HG03280 (cell line): ENCODE measurements around the gene PTGES3L.
"Not testable (repeated sequence)": the region's sequence is repeated elsewhere in the genome, so short reads cannot be mapped to it uniquely, and the experiment has no call there.

Experiments
- ATAC-seq: cut with Tn5 transposase; IDR thresholded peaks from one replicate; pipeline ENCODE4 v1.9.1; 2021; ENCODE audit warnings: mild to moderate bottlenecking, moderate library complexity; ENCODE audit not compliant: unreplicated experiment

The PTGES3L gene

DNA sequence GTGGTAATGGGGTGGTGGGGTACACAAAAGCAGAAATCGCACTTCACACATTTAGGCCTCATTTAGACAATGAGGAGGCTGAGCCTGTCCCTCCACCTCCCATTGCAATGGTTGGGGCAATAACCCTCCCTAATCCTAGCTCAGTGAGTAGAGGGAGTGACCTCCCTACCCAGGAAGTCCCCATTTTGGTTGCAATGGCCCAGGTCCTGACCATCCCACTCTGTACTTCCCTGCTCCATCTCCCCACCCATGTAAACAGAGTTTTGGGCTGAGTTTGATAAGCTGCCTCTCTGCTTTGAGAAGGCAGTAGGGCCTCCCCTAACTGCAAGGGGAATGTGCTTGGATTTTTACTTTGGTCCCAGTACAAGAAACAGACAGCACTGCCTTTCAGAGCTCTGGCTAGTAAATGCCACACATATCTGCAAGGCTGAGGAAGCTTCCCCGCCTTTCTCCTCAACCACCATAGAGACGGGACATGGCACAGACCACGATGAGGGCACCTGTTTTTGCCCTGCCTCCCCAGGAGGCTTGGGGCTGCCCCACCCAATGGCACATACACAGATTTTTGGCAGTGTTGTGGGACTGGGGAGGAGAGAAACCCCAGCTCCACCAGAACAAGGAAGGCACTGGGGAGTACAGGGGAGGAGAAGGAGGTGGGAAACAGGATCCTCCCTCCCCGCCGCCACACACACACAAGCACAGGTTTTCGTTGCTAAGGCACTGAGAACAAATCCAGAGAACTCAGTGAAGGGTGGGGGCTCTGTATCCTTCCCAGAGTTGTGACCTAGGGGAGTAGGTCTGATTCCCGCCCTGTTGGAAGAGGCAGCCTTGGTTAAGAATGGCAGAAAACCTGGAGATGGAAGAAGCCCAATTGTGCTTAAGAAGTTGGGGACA lies 35.0 kb upstream of the PTGES3L start:
- no peak for ATAC-seq

- no peak for ATAC-seq
These were observed 34.3 kb upstream of the PTGES3L start for GRCh38 chr17:43014020-43014648.

DNA sequence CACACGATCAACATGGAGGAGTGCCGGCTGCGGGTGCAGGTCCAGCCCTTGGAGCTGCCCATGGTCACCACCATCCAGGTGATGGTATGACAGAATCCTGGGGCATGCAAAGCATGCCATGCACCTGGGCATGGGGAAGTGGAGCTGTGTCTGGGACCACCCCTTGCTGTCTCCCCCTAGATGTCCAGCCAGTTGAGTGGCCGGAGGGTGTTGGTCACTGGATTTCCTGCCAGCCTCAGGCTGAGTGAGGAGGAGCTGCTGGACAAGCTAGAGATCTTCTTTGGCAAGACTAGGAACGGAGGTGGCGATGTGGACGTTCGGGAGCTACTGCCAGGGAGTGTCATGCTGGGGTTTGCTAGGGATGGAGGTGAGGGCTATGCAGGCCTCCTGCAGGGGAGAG lies 33.4 kb upstream of the PTGES3L start:
- ATAC-seq = no peak

DNA sequence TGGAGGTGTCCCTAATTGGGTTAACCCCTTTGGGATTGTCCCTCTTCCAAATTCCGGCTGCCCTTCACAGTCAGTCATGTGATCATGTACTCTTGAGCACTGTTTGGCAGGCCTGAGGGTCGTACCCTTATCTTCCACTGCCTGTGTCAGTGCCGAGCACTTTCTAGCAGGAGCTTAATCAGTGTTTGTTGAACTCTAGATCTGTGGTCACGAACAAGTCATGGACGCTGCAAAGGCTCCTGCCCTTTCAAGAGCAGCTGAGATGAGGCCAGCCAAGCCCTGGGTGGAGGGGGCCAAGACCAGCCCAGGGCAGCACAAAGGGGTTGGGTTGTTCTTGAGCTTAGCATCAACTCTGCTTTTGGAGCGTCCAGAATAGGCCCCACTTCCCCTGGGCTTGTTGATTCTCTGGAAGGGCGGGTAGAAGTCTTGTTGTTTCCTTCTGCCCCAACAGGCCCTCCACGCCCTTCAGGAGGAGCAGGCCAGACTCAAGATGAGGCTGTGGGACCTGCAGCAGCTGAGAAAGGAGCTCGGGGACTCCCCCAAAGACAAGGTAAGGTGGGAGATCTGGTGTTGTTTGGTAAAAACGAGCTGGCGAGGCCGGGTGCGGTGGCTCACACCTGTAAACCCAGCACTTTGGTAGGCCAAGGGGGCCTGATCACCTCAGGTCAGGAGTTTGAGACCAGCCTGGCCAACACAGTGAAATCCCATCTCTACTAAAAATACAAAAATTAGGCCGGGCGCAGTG lies 32.0 kb upstream of the PTGES3L start:
- no peak for ATAC-seq

DNA sequence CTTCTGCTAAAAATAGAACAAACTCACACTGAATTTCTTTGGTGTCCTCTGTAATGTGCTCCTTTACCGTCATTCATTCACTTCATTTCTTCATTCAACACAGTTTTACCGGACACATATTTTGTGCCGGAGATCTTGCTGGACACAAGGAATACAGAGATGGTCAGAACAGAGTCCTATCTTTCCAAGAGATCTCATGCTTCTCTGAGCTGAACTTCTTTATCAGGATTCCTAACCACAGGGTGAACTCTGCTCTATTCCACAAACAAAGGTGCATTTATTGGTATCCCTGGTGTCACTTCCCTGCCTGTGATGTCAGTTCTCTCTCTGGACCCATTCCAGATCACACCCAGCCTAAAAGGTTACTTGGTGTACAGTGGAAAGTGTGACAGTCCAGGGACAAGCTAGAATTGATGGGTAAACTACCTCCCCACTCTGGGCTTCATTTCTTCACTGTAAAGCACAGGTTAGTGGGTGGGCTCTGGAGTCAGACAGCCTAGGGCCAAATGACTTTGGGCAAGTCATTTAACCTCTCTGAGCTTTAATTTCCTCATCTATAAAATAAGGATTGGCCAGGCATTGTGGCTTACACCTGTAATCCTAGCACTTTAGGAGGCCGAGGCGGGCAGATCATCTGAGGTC lies 30.9 kb upstream of the PTGES3L start:
- ATAC-seq = no peak

GRCh38 chr17:43006639-43007551 lies 27.0 kb upstream of the PTGES3L start, which contains the start of gene IFI35:
Gene IFI35, plus strand, starts transcription at chr17:43006784. Its CDS starts 164 bp downstream, at chr17:43006948.
- ATAC-seq = peak; percentile 89

GRCh38 chr17:43003542-43004172 lies 23.8 kb upstream of the PTGES3L start:
- no peak for ATAC-seq

GRCh38 chr17:43000894-43001293 lies 21.0 kb upstream of the PTGES3L start:
- not testable (repeated sequence) for ATAC-seq

DNA sequence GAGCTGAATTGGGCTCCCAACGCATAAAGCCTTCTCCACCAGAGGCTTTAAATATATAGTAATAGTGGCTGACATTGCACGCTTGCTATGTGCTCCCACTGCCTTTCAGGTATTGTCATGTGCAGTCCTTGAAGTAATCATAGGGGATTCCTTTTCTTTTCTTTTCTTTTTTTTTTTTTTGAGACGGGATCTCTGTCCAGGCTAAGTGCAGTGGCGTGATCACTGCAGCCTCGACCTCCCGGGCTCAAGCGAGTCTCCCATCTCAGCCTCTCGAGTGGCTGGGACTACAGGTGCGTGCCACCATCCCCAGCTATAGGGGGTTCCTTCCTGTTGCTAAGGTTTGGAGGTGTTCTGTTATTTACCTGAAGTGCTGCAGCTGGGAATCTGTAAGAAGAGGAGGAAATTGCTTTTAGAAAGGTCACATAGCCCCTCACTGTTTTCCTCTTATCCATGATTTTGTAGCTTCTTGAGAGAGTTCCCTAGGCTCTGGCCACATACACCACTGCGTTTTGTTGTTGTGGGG lies 19.2 kb upstream of the PTGES3L start:
- ATAC-seq = no peak

GRCh38 chr17:42997984-42998938 lies 18.4 kb upstream of the PTGES3L start, which contains the start of gene RPL27:
Gene RPL27, plus strand, starts transcription at chr17:42998419. Its CDS starts 332 bp downstream, at chr17:42998751.
- peak; percentile 90 for ATAC-seq

- ATAC-seq = peak; percentile 7
These were observed 17.6 kb upstream of the PTGES3L start for GRCh38 chr17:42997390-42997983.

DNA sequence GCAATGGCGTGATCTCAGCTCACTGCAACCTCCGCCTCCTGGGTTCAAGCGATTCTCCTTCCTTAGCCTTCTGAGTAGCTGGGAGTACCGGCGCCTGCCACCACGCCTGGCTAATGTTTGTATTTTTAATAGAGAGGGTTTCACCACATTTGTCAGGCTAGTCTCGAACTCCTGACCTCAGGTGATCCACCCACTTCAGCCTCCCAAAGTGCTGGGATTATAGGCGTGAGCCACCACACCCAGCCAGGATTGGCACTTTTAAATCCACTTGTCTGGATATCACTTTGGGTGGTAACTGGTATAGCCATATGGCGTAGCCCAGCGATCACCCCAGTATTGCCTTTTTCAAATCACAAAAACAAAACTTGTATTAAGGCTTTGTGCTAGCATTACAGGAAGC lies 14.0 kb upstream of the PTGES3L start:
- not testable (repeated sequence) for ATAC-seq

DNA sequence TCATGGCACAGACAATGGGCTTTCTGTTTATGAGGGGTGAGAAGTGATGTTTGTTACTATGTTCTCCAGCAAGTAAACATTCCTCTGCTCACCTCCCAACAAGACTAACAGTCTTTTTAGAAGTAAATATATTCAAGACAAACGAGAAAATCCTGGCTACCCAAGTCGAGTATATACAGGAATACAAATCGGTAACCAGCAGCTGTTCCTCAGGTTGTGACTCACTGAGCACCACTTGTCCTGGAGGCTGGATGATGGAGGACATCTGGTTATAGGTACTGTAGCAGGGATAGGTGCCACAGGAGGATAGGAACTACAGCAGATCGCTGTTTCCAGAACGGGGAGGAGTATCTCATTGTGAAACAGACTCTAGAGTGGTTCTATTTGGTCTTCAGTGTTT lies 13.0 kb upstream of the PTGES3L start:
- ATAC-seq = no peak

DNA sequence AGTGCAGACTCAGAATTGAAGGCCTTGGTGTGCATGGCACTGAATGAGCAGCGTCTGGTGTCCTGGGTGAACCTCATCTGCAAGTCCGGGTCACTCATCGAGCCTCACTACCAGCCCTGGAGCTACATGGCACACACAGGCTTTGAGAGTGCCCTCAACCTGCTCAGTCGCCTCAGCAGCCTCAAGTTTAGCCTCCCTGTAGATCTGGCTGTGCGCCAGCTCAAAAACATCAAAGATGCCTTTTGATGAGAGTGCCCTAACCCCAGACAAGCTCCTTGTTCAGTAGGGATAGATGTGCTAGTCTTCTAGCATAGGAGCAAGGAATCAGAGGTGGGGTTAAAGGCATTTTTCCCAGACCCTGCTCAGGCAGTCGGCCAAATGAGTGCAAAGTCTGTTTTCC lies 11.6 kb upstream of the PTGES3L start:
- ATAC-seq = no peak

GRCh38 chr17:42989726-42990652 lies 10.1 kb upstream of the PTGES3L start:
- no peak for ATAC-seq

DNA sequence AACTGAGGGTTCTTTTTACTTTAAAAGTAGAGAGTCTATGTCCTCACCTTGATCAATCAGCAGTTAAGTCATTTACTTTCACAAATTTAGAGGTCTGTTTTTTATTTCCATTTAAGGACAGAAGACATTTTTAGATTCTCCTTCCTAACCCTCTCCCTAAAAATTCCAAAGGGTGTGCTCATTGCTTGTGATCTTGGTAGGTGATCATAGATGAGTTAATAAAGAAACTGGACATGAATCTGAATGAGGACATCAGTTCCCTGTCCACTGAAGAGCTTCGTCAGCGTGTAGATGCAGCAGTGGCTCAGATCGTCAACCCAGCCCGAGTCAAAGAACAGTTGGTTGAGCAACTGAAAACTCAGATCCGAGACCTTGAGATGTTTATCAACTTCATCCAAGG lies 9.3 kb upstream of the PTGES3L start:
- no peak for ATAC-seq

DNA sequence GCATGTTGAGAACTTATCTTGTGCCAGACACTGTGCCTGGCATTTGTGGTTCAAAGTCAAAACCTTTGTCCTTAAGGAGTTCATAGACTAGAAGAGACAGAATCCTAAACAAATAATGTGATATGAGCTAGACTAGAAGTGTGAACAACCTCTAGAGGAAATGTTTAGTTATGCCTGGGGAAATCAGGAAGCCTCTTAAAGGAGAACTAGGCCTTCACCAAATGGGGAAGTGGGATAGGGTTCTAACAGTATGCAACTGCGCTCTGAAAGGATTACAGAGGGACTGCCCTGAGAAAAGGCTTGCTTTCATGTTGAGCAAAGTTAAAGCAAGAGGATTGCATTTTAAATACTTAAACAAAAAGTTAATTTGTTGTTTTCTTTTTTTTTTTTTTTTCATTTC lies 5.3 kb upstream of the PTGES3L start:
- ATAC-seq = peak; percentile 34
